ENCODE data around the gene SENP5.

SENP5 gene

DNA sequence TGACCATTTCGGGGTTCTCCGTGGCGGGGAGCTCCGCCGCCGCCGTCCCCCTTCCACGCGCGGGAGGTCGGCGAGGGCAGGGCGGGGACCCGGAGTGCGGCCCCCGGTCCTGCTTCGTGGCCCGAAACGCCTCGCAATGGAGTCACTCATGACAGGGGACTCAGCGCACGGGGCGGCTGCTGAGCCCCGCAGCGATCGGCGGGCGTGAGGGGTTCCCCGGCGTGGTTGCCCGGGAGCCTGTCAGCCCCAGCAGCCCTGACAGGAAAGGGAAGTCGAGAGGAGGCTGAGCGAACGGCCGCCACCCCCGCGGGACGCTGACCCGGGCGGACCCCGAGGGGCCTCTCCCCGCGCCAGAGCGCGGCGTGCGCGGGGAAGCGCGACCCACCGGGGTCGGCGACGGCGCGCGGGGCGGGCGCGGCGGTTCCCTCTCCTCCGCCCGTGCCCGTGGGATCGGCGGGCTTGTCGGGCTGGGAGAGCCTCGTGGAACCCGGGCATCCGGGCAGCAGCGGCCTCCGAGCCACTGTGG lies 101.5 kb downstream of the SENP5 start:
- peak; percentile 16 for DNase-seq (ENCODE audit: low spot score)

DNA sequence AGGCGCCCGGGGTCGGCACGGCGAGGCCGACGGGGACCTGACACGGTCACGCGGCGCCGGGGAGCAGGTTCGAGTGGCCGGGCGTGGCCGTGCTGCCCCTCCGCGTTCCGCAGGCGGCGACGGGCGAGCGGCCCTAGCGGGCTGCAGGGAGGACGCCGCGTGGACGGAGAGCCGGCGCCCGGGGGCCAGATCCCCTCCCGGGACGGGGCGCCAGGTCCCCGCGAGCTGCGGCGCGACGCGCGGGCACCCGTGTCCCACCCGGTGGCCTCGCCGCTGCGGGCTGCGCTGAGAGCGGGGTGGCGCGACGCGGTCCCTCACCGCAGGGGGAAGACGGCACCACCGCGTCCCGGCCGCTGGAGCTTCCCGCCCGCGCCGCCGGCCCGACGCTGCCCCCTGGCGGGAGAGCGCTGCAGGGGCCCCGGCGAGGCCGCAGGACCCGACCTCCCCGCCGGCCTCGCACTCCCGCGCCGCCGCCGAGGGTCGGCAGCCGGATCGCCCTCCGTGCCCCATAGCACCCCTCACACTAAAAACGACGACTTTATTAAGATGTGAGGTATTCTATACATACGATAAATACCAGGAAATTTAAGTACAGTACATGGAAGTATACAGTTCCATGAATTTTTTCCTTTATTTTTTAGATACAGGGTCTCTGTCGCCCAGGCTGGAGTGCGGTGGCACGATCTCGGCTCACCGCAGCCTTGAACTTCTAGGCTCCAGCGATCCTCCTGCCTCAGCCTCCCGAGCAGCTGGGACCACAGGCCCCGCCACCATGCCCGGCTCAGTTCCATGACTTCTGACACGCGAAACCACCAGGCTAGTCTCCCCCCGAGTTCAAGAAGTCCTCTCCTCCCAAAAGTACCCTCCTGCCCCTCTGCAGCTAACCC lies 102.2 kb downstream of the SENP5 start:
- DNase-seq (ENCODE audit: low spot score) = peak; percentile 64

DNA sequence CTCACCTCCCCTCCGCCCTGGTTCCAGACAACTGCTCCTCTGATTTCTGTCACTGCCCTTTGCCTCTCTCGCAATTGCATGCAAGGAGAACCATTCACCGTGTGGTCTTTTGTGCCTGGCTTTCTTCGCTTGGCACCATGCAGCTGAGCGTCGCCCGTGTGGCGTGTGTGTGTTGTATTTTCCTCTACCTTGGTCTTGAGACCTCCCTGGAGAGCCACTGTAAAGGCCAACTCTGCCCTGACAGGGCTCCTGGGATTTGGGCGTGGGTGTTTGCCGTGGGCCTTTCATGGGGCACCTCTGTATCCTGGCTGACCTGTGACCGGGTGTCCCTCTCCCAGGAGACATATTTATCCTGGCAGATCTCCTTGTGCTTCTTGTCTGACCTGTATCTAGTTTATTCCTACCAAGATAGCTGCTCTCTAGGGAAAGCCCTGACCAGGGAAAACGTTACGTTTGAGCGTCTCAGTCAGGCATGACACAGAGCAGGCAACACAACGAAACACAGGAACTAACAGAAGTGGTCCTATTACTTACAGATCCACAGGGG lies 102.9 kb downstream of the SENP5 start:
- DNase-seq (ENCODE audit: low spot score) = no peak

DNA sequence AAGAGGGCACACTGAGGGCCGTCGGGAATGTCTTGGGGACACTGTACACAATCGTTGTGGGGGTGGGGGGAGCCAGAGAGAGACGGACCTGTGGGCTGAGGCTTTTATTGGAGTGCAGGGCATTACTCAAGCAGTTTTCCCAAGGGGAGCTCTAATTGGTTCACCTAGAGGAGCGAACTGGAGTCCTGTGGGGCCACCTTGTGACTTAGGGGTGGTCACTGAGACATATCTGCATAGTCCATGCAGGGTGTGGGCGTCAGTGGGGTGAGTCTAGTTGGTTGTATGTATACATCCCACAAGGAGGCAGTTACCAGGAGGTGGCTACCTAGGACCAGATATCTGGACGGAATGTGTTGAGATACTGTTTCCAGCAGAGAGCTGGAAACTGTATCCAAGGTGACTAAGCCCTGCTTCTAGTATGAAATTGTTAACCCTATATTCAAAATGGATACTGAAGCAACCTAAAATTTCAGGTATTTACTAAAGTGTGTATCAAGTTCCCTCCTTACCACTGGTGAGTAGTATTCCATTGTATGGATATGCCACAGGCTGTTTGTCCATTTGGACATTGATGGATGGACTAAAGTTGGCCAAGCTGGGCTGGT lies 103.5 kb downstream of the SENP5 start:
- no peak for DNase-seq (ENCODE audit: low spot score)

DNA sequence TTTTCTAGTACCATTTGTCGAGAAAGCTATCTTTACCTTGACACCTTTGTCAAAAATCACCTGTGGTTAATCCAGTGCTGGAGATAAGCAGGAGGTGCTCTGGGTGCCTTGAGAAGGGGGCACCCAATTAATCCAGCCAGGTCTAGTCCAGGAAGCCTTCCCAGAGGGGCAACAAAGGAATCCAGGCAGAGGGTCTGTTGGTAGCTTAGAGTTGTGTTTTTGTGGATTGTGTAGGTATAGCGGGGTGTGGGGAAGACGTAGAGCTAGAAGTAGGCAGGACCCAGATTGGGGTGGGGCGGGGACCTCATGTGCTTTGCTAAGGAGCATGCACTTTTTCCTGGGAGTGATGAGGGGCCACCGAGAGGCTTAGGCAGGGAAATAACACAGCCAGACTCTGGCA lies 106.9 kb downstream of the SENP5 start:
- no peak for DNase-seq (ENCODE audit: low spot score)

DNA sequence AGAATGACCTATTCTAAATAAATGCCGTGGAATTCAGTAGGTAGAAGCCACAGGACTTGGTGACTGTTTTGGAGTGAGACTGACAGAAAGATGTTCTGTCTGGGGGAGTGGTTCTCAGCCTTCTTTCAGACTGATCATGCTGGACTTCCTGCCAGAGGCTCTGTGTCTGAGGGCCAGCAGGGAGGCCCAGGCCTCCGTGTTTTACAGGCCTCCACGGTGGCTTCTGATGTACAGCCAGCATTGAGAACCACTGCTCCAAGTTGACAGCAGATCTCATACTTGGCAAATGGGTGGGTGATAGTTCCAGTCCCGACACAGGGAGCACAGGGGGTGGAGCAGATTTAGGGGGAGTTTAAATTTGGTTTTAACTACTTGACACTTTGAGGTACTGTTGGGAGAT lies 107.6 kb downstream of the SENP5 start:
- no peak for DNase-seq (ENCODE audit: low spot score)

DNA sequence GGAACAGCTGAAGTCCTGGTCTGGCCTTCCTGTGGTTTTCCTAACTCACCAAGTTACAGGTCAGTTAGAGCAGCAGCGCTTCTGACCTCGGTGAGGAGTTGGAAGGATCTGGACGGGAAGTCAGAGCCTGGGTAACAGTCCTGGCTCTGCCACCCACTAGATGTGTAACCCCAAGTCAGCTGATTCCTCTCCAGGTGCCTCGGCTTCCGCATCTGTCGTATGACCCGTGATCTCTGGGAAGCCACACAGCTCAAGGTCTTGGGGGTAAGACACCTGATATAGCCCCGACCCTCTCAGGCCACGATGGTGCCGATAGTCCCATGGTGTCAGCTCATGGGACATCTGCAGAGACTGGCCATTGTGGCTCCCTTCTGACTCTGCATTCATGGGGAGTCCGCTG lies 109.2 kb downstream of the SENP5 start:
- no peak for DNase-seq (ENCODE audit: low spot score)

DNA sequence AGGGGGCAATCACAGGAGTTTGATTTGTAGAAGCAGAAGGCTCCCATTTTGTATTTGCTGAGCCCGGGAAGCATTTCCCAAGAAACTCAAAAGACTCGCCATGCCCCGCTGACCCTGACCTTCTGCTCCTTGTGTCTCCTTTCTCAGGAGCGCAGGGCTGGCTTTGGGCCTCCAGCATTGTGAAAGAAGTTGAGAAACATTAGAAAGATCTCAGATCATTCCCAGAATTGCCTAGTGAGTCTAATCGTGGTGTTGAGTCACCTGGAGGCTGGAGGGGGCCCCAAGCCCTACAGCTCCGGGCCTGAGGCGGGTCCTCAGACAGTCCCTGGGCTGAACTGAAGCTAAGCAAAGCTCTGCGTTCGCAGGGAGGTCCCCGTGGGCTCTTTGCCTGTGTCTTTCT lies 111.8 kb downstream of the SENP5 start:
- DNase-seq (ENCODE audit: low spot score) = no peak

DNA sequence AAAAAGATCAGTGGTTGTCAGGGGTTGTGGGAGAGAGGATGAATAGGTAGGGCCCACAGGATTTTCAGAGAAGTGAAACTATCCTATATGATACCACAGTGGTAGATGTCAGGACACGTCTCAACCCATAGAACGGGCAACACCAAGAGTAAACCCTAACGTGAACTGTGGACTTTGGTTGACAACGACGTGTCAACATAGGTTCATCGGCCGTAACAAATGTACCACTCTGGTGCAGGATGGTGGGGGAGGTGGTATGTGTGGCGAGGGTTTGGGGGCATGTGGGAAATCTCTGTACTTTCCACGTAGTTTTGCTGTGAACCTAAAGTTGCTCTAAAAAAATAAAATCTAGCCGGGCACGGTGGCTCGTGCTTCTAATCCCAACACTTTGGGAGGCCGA lies 113.9 kb downstream of the SENP5 start:
- no peak for DNase-seq (ENCODE audit: low spot score)

DNA sequence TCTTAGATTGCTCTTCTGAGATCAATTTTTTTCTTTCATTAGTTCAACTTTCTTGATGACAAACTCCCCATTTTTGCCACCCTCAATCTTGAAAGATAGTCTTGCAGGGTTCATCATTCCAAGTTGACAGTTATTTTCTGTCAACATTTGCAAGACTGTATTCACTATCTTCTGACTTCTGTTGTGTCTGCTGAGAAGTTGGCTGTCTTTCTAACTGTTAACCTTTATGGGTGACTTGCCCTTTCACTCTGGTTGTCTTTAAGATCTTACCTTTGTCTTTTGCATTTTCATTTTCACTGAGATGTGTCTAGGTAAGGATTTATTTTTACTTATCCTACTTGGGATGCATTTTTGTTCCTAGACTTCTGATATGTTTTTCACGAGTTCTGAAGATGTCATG lies 115.5 kb downstream of the SENP5 start:
- DNase-seq (ENCODE audit: low spot score) = no peak
